H1 (cell line): ENCODE data around the gene SYNGR3.

Source experiments
- HDAC6 ChIP-seq: IDR thresholded peaks from one replicate; pipeline ENCODE4 v1.7.1; 2012; ENCODE audit warnings: low read depth, mild to moderate bottlenecking, inconsistent platforms, low read length, moderate library complexity
- POLR2A ChIP-seq, 2 experiments: IDR thresholded peaks; 1 replicate in 1 of 2; 2 replicates in 1 of 2; pipeline ENCODE4 v1.6.1; 2011; ENCODE audit warnings: low read depth in 2 of 2, low read length in 2 of 2, mild to moderate bottlenecking in 2 of 2; ENCODE audit errors: control extremely low read depth in 1 of 2
- TF ChIP-seq, protein P1 (sequence below), 3 experiments: IDR thresholded peaks; 1 replicate in 2 of 3; 2 replicates in 1 of 3; pipeline versions ENCODE4 v1.5.1 to v1.6.1; 2011; ENCODE audit warnings: low read length in 3 of 3, mild to moderate bottlenecking in 3 of 3, inconsistent platforms in 2 of 3, low read depth in 1 of 3, moderate library complexity in 1 of 3; ENCODE audit not compliant: insufficient read depth in 1 of 3; ENCODE audit errors: control extremely low read depth in 1 of 3

- TF ChIP-seq POLR2A (IDR thresholded peaks at IDR 0.05; ENCODE audit: control extremely low read depth in 1 of 2, low read depth in 2 of 2, low read length in 2 of 2) (no peak), HDAC6 (no peak)
- TF ChIP-seq, protein P1, sequence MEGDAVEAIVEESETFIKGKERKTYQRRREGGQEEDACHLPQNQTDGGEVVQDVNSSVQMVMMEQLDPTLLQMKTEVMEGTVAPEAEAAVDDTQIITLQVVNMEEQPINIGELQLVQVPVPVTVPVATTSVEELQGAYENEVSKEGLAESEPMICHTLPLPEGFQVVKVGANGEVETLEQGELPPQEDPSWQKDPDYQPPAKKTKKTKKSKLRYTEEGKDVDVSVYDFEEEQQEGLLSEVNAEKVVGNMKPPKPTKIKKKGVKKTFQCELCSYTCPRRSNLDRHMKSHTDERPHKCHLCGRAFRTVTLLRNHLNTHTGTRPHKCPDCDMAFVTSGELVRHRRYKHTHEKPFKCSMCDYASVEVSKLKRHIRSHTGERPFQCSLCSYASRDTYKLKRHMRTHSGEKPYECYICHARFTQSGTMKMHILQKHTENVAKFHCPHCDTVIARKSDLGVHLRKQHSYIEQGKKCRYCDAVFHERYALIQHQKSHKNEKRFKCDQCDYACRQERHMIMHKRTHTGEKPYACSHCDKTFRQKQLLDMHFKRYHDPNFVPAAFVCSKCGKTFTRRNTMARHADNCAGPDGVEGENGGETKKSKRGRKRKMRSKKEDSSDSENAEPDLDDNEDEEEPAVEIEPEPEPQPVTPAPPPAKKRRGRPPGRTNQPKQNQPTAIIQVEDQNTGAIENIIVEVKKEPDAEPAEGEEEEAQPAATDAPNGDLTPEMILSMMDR (IDR thresholded peaks at IDR 0.05; ENCODE audit: control extremely low read depth in 1 of 3, insufficient read depth in 1 of 3, low read depth in 1 of 3, low read length in 3 of 3): no peak
Measured at GRCh38 chr16:1973461-1974156, 16.2 kb upstream of the SYNGR3 start.
